DLD1 (cell line): ENCODE data around the gene C12orf56.
"Not testable (repeated sequence)": the region's sequence is repeated elsewhere in the genome, so short reads cannot be mapped to it uniquely, and the experiment has no call there.

Experiments used
- in situ Hi-C: cut with HindIII; loops from 2 replicates; pipeline ENCODE4 v1.10.0; 2017; ENCODE audit warnings: low sequenced_read_pairs

Gene C12orf56

DNA sequence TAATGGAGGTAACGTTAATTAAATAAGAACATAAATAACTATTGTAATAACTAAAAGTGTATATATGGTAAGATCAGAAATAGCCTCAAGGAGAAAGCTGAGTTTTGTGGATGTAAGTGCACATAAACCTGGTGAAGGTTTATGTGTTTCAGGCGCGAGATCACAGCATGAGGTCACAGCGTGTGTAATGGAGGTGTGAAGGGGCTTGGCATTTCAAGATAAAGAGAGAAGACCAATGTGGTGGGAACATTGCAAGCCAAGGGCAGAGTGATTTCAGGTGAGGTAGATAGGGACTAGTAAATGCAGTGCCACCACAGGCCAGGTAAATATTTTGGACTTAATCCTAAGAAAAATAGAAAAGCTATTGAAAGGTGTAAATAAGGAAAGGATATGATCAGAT is 146.7 kb downstream of the C12orf56 start:
- in situ Hi-C loops: no loop called here

DNA sequence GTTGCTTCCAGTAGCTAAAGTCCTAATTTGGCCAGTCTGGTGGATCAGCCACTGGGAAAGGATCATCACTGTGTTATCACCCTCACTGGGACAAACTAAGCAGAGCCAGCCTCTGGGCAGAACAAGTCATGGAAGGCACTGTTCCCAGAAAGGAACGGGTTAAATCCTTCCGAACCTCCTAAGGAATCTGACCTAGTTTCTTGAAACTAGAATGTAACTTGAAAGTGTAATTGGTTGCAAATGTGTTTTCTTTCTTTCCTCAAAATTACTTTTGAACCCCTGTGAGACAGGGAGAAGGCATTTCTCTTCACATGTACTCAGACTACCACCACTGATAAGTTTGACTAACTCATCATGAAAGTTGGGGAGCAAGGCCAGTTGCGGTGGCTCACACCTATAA is 149.8 kb downstream of the C12orf56 start:
- in situ Hi-C loops: no loop called here

DNA sequence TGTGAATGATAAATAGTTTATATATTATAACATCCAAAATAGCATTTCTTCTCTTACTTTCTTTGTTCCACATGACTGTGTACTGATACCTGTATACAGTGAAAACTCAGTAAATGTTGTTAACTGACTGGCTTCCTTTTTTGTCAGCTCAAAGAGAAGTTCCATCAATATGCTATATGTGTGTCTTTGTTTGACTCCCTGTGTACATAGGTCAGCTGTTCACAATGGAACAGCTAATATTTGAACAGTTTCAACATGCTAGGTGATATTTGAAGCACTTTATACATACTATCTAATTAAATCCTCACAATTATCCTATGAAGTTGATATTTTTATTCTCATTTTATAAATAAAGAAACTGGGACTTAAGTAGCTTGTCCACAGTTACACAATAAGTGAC is 153.2 kb downstream of the C12orf56 start:
- in situ Hi-C loops: no loop called here

DNA sequence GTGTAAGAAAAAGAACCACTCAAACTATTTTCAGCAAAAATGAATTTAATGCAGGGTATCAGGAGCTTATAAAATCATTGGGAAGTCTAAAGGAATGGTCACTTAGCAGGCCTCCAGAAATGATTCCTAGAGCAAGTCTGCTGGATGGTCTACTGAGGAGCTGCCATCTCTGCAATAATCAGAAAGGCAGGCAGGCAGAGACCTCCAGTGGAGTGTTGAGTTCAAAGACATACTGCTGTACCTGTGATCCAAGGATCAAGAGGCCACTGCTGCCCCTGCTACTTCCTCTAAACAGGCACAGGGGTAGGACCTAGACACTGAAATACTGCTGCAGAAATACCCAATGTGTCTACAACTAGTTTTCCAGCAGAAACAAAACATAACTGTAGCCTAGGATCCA is 154.0 kb downstream of the C12orf56 start:
- in situ Hi-C loops: no loop called here

GRCh38 chr12:64232196-64232595 is 158.4 kb downstream of the C12orf56 start:
- in situ Hi-C loops: no loop called here

DNA sequence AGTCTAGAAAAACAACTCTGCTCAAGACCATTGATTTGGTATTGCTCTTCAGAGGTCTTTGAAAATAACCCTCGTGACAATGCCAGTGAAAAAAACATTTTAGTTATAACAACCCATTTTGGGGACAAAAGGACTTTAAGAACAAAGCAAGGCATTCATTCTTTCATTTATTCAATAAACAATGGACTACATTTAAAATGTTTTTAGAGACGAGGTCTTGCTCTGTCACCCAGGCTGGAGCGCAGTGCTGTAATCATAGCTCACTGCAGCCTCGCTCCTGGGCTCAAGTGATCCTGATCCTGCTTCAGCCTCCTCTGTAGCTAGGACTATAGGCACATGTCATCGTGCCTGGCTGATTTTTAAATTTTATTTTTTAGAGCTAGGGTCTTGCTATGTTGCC is 160.8 kb downstream of the C12orf56 start:
- in situ Hi-C loops: no loop called here

GRCh38 chr12:64229240-64229639 is 161.3 kb downstream of the C12orf56 start:
- in situ Hi-C loops: no loop called here

- in situ Hi-C loops: no loop called here
Observed at GRCh38 chr12:64225626-64226025, 164.9 kb downstream of the C12orf56 start.

GRCh38 chr12:64222009-64222765 is 168.4 kb downstream of the C12orf56 start, which contains the start of gene KICS2:
KICS2 (minus strand) TSS chr12:64222296; CDS start chr12:64222237, 59 bp downstream.
- in situ Hi-C loops: no loop called here

DNA sequence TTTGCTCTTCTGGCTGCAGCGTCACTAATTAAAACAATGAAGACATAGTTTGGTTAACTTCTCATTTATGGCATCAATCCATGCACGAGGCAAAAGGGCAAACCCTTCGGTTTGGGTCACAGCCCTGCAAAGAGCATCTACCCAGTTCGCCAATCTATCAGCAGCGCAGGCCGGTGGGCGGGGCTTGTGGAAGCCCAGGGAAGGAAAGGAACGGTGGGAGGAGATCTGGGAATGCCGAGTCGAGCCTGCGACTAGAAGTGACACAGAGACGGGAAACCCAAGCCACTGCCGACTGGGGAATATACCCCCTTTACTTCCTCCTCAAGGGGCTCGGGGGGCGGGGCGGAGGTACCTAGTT is 168.9 kb downstream of the C12orf56 start:
- in situ Hi-C loops: no loop called here

- in situ Hi-C loops: no loop called here
Observed at GRCh38 chr12:64220046-64220445, 170.5 kb downstream of the C12orf56 start.

DNA sequence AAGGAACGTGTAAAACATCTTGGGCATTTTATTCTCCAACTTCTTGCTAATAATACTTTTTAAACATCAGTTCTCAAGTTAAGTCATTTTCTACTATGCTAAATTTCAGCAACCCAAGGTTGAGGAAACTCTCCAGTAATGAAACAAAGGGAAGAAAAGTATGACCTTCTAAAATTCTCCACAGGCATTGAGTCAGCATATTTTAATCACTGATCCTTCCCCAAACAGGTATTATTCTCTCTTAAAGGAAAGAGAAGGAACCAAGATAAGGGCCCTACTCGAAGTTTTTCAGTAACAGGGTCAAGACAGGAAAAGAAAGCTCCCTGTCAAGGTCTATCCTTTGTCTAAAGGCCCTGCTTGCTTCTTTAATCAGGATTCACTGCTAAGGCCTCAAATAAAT is 171.4 kb downstream of the C12orf56 start:
- in situ Hi-C loops: no loop called here

DNA sequence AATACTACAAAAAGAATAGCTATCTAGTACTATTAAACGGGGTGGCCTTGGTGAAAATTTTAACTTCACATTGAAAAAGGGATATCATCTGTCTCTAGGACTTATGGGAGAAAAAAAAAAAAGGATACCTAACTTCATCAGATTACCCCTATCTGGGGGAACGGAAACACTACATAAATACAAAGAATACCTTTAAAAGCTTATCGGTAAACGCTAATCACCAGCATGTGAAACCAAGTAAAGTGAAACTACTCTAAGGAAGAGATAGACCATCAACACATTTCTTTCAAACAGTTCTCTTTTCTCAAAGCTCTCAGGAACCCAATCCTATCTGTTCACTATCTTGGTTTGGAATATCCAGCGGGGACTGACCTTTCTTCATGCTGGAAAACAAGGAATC is 172.0 kb downstream of the C12orf56 start:
- in situ Hi-C loops: no loop called here

GRCh38 chr12:64217643-64218042 is 172.9 kb downstream of the C12orf56 start:
- in situ Hi-C loops: not testable (repeated sequence)

DNA sequence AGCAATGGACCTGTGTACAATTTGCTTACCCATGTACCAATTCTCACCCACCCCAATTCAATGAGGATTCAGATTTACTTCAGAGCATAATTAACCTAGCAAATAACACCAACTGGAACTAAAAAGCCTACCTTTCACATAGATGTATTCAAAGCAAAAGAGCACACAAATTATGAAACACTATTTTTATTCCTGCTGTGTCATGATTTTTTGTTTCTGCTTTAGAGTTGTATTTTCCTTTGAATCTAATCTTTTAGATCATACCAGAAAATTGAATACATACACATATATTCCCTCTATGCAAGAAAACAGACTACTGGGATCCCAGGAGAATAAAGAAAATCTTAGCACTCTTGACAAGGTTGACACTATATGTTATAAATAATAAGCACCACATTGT is 174.3 kb downstream of the C12orf56 start:
- in situ Hi-C loops: no loop called here
